ENCODE results near the gene EPB41L4B. TPM values are rescaled to one million over a fixed set of nuclear protein-coding genes. Genes with fewer than 3 reads are reported as not detected.
"Not testable (repeated sequence)": the region's sequence is repeated elsewhere in the genome, so short reads cannot be mapped to it uniquely, and the experiment has no call there.

Gene EPB41L4B
- polyA plus RNA-seq (ENCODE audit: low read depth in 6 of 6) = not detected

DNA sequence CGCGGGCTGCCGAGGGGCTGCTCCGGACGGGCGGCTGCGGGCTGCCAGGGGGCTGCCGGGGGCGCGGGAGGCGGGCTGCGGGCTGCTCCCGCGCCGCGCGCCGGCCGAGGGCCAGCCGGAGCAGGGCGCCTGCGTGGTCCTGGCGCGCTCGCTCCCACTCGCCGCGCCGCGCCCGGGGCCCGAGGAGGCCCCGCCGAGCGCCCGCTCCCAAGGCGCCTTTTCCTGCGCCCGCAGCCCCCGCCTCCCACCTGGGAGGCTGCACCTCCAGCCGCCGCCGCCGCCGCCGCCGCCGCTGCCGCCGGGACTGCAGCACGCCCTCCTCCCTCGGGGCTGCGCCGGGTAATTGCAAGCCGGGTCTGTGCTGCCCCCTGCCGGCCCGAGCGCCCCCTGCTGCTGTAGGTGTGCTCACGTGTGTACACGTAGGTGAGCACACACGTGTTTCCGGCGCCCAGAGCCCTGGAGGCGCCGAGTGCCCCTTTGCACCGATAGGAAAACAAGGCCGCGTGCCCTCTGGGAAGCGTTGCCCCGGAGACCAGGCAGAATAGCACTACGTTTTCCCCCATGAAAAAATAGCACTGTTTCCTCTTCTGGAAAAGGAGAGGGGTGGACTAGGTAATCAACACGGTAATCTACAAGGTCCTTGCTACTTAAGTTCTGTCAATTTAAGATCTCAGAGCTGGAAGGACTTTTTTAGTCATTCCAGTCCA, at the start of gene EPB41L4B:
Gene EPB41L4B (minus strand): TSS at position 318 of the 707 bp plus-strand sequence. CDS start 613 bp downstream, outside the sequence.
- peak; percentile 95 to 96 for ATAC-seq (ENCODE audit: low read depth in 2 of 2)
- peak within 1 kb of the TSS in 3 of 6 donors; percentile 36 to 54 (median 44) for H3K27ac Mint-ChIP-seq
- peak; percentile 63 for DNase-seq
- H3K9me3 Mint-ChIP-seq = peaks cover 0 to 10% (median 4%) of the 10 kb centered on the region in 7 donors
- H3K27me3 Mint-ChIP-seq = peaks cover 65 to 78% (median 75%) of the 10 kb centered on the region in 3 donors
- H3K4me3 Mint-ChIP-seq = peak within 1 kb of the TSS; percentile 77 to 91 (median 87)
- peaks cover 0 to 19% of the 10 kb centered on the region in 2 donors for H3K36me3 Mint-ChIP-seq
- H3K4me1 Mint-ChIP-seq = peaks cover 5 to 11% (median 7%) of the 10 kb centered on the region in 3 donors

DNA sequence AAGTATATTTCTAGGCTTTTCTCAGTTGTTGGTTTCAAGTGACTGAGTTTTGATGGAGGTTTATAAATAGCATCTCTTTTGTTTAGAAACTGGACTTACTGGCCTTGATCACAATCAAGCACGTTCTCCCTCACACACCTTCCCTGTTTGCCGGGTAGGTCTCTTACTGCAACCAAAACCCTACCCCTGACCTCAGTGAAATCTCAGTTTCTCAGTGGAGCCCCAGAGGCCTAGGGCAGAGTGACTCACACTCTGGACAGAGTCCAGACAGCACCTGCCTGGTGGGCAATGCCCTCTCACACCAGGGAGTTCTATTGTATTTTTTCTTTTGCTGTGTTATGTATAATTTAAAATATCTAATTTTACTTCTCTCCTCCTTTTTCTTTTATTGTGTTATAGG, 48.4 kb upstream of the EPB41L4B start:
- Mint-ChIP-seq H3K4me1 (no peaks in the 10 kb centered on the region), H3K9me3 (peaks cover 5 to 19% (median 9%) of the 10 kb centered on the region in 7 donors), H3K36me3 (peaks cover 4 to 9% of the 10 kb centered on the region in 2 donors), H3K4me3 (peak overlapping the region in 1 of 8 donors; percentile 71), H3K27me3 (peaks cover 15 to 37% (median 18%) of the 10 kb centered on the region in 3 donors), H3K27ac (no peak overlapping the region)
- DNase-seq = no peak
- ATAC-seq (ENCODE audit: low read depth in 2 of 2) = no peak

- H3K4me3 Mint-ChIP-seq = no peak overlapping the region
- peaks cover 13 to 21% (median 19%) of the 10 kb centered on the region in 3 donors for H3K27me3 Mint-ChIP-seq
- no peaks in the 10 kb centered on the region for H3K4me1 Mint-ChIP-seq
- H3K27ac Mint-ChIP-seq = no peak overlapping the region
- no peak for ATAC-seq (ENCODE audit: low read depth in 2 of 2)
- DNase-seq = no peak
- H3K36me3 Mint-ChIP-seq = no peaks in the 10 kb centered on the region
- H3K9me3 Mint-ChIP-seq = peaks cover 0 to 3% (median 0%) of the 10 kb centered on the region in 7 donors
Measured at GRCh38 chr9:109360771-109361170, 39.9 kb upstream of the EPB41L4B start.

DNA sequence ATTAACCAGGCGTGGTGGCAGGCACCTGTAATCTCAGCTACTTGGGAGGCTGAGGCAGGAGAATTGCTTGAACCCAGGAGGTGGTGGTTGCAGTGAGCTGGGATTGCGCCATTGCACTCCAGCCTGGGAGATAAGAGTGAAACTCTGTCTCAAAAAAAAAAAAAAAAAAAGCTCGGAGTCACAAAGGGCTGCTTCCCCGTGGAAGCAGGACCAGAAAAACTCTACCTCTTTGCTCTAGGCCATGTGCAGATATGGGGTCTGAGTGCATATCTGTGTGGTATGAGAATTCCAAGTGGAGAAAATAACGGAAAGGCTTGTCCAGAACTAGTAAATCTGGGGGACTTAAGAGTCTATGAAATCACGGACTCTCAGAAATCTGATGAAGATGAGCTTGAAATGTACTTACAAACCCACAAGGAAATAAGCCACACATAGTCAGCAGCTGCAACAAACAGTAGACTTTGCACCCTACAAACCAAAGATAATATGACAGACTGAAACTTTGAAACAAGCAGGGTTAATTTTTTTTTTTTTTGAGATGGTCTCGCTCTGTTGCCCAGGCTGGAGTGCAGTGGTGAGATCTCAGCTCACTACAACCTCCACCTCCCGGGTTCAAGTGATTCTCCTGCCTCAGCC, 38.2 kb upstream of the EPB41L4B start:
- not testable (repeated sequence) for DNase-seq; H3K36me3 Mint-ChIP-seq; H3K4me1 Mint-ChIP-seq; H3K4me3 Mint-ChIP-seq; H3K27ac Mint-ChIP-seq; H3K9me3 Mint-ChIP-seq; ATAC-seq (ENCODE audit: low read depth in 2 of 2)
- peaks cover 2 to 25% (median 24%) of the 10 kb centered on the region in 3 donors for H3K27me3 Mint-ChIP-seq

DNA sequence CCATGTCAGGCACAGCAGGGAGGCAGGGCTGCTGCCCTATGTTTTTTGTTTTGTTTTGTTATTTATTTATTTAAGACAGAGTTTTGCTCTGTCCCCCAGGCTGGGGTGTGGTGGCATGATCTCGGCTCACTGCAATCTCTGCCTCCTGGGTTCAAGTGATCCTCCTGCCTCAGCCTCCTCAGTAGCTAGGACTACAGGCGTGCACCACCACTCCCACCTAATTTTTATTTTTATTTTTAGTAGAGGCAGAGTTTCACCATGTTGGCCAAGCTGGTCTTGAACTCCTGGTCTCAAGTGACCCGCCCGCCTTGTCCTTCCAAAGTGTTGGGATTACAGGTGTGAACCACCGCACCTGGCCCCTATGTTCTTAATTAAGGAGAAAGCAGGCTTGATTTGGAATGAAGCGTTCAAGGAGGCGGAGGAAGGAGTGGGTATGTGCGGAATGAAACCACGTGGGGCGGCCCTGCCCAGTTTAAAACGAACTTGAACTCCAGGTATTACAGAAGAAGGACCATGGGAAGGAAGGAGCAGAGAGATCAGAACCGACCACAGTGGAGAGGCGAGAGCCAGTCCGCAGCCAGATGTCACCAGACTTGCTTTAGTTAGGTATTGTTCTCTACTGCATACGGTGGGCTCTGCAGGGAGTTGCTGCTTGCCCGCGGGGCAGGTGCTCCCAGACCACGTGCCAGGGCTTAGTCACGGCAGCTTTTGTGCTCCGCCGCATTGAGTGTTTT, 34.9 kb upstream of the EPB41L4B start:
- DNase-seq (no peak), ATAC-seq (ENCODE audit: low read depth in 2 of 2) (no peak)
- no peaks in the 10 kb centered on the region for H3K4me1 Mint-ChIP-seq
- peaks cover 0 to 29% (median 25%) of the 10 kb centered on the region in 3 donors for H3K27me3 Mint-ChIP-seq
- H3K36me3 Mint-ChIP-seq = no peaks in the 10 kb centered on the region
- no peak overlapping the region for H3K4me3 Mint-ChIP-seq
- peaks cover 0 to 9% (median 2%) of the 10 kb centered on the region in 7 donors for H3K9me3 Mint-ChIP-seq
- no peak overlapping the region for H3K27ac Mint-ChIP-seq

DNA sequence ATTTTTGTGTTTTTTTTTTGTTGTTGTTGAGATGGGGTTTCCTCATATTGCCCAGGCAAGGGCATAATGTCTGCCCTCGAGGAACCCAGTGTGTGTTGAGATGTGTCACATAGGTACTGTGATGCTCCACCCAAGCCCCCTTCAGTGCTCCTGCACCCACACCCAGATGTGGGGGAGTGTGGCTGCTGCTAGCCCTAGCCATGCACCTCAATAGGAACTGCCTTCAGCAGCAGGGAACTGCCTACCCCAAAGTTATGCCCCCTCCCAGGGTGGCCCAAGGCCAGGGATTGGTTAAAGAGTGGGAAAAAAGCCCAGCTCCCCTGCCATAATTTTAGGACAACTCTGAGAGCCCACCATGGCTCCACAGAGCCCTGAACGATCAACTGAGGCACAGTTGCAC, 33.3 kb upstream of the EPB41L4B start:
- no peak for DNase-seq
- H3K4me1 Mint-ChIP-seq = no peaks in the 10 kb centered on the region
- H3K4me3 Mint-ChIP-seq = no peak overlapping the region
- H3K9me3 Mint-ChIP-seq = peaks cover 0 to 9% (median 2%) of the 10 kb centered on the region in 7 donors
- ATAC-seq (ENCODE audit: low read depth in 2 of 2) = no peak
- peaks cover 0 to 29% (median 25%) of the 10 kb centered on the region in 3 donors for H3K27me3 Mint-ChIP-seq
- peak overlapping the region in 1 of 6 donors; percentile 21 for H3K27ac Mint-ChIP-seq
- no peaks in the 10 kb centered on the region for H3K36me3 Mint-ChIP-seq

- Mint-ChIP-seq H3K4me3 (no peak overlapping the region), H3K36me3 (no peaks in the 10 kb centered on the region), H3K9me3 (peaks cover 0 to 9% (median 2%) of the 10 kb centered on the region in 7 donors), H3K27me3 (peaks cover 5 to 28% (median 23%) of the 10 kb centered on the region in 3 donors), H3K4me1 (no peaks in the 10 kb centered on the region), H3K27ac (no peak overlapping the region)
- ATAC-seq (ENCODE audit: low read depth in 2 of 2) (no peak), DNase-seq (no peak)
Measured at GRCh38 chr9:109351032-109351431, 30.2 kb upstream of the EPB41L4B start.

DNA sequence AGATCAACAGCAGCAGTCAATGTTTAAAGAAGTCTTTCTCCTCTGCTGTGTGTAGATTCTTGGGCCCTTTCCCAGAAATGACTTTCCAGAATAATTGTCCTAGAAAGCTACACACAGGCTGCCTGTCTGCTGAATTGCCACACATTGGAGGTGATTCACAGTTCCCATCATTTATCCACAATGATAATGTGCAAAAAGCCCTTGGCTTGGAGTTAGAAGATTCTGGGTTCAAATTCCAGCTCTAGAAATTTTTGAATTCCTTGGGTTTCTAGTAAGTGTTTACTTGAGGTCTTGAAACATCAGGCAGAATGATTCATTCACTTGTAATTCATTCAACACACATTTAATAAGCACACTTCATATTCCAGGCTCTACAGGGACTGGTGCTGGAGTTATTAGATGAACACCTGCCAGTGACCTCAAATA, 28.6 kb upstream of the EPB41L4B start:
- no peak for ATAC-seq (ENCODE audit: low read depth in 2 of 2)
- Mint-ChIP-seq H3K36me3 (no peaks in the 10 kb centered on the region), H3K4me1 (no peaks in the 10 kb centered on the region), H3K9me3 (peaks cover 0 to 6% (median 0%) of the 10 kb centered on the region in 7 donors), H3K27ac (no peak overlapping the region), H3K4me3 (no peak overlapping the region), H3K27me3 (peaks cover 5 to 12% (median 10%) of the 10 kb centered on the region in 3 donors)
- DNase-seq = no peak

- H3K9me3 Mint-ChIP-seq = peaks cover 0 to 1% (median 0%) of the 10 kb centered on the region in 7 donors
- no peak overlapping the region for H3K27ac Mint-ChIP-seq
- no peak for DNase-seq
Measured at GRCh38 chr9:109346904-109347303, 26.0 kb upstream of the EPB41L4B start.

GRCh38 chr9:109344866-109345265, 24.0 kb upstream of the EPB41L4B start:
- no peaks in the 10 kb centered on the region for H3K4me1 Mint-ChIP-seq
- H3K36me3 Mint-ChIP-seq = no peaks in the 10 kb centered on the region
- no peak overlapping the region for H3K27ac Mint-ChIP-seq
- no peak overlapping the region for H3K4me3 Mint-ChIP-seq
- DNase-seq (no peak), ATAC-seq (ENCODE audit: low read depth in 2 of 2) (no peak)
- H3K27me3 Mint-ChIP-seq = peaks cover 0 to 12% (median 9%) of the 10 kb centered on the region in 3 donors
- peaks cover 0 to 1% (median 0%) of the 10 kb centered on the region in 7 donors for H3K9me3 Mint-ChIP-seq

More at GRCh38 chr9:109346904-109347303, 26.0 kb upstream of the EPB41L4B start:
- peaks cover 0 to 12% (median 9%) of the 10 kb centered on the region in 3 donors for H3K27me3 Mint-ChIP-seq
- ATAC-seq (ENCODE audit: low read depth in 2 of 2) = no peak
- H3K4me1 Mint-ChIP-seq = no peaks in the 10 kb centered on the region
- no peaks in the 10 kb centered on the region for H3K36me3 Mint-ChIP-seq
- no peak overlapping the region for H3K4me3 Mint-ChIP-seq

DNA sequence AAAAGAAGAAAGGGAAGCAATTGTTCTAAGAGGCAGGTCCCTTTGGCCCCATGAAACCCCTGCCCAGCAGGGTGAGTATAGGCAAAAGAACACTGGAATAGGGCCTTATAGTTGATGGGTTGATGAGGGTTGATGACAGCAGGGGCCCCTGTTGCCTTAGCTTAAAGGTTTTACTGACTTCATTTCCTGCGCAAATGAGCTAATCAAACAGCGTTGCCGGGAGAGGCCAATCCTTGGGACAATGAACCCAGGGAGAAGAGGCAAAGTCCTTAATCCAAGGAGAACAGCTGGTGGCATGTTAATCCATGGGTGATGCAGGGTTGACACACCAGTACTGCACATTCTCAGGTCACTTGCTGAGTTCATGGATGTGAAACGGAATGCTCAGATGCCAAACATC, 22.0 kb upstream of the EPB41L4B start:
- H3K27me3 Mint-ChIP-seq = peaks cover 0 to 12% (median 9%) of the 10 kb centered on the region in 3 donors
- H3K36me3 Mint-ChIP-seq = no peaks in the 10 kb centered on the region
- DNase-seq (no peak), ATAC-seq (ENCODE audit: low read depth in 2 of 2) (no peak)
- H3K27ac Mint-ChIP-seq = peak overlapping the region in 1 of 6 donors; percentile 69
- H3K4me1 Mint-ChIP-seq = no peaks in the 10 kb centered on the region
- H3K9me3 Mint-ChIP-seq = peaks cover 0 to 1% (median 0%) of the 10 kb centered on the region in 7 donors
- H3K4me3 Mint-ChIP-seq = no peak overlapping the region

DNA sequence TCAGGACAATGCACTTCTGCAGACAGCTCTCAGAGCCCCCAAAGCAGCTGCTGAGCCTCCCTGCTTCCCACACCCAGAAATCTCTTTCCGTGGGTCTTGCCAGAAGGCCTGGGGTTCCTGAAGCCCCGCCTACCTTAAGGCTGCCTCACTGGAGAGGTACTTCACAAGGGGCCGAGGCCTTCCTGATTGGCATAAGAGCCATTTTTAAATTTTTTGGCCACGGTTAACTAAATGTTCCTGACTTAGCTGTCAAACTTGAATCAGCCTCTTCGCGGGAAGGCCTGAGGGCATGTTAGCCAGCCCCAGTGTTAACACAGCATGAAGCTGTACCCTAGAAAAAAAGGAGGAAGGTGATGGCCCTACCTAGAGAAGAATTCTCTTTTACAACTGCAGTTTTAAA, 20.7 kb upstream of the EPB41L4B start:
- no peak overlapping the region for H3K4me3 Mint-ChIP-seq
- no peaks in the 10 kb centered on the region for H3K9me3 Mint-ChIP-seq
- no peaks in the 10 kb centered on the region for H3K4me1 Mint-ChIP-seq
- no peak overlapping the region for H3K27ac Mint-ChIP-seq
- no peak for ATAC-seq (ENCODE audit: low read depth in 2 of 2)
- peaks cover 0 to 13% (median 5%) of the 10 kb centered on the region in 3 donors for H3K27me3 Mint-ChIP-seq
- no peaks in the 10 kb centered on the region for H3K36me3 Mint-ChIP-seq
- no peak for DNase-seq

DNA sequence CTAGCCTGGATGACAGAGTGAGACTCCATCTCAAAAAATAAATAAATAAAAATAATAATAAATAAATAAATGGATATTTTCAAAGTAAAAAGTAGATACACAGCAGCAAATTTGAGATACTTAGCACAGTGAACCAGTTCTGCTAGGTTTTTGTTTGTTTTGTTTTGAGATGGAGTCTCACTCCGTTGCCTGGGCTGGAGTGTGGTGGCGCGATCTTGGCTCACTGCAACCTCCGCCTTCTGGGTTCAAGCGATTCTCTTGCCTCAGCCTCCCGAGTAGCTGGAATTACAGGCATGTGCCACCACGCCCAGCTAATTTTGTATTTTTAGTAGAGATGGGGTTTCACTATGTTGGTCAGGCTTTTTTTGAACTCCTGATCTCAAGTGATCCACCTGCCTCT, 20.1 kb upstream of the EPB41L4B start:
- peaks cover 0 to 17% (median 4%) of the 10 kb centered on the region in 3 donors for H3K27me3 Mint-ChIP-seq
- ATAC-seq (ENCODE audit: low read depth in 2 of 2); H3K36me3 Mint-ChIP-seq; H3K27ac Mint-ChIP-seq; H3K4me3 Mint-ChIP-seq; H3K9me3 Mint-ChIP-seq; H3K4me1 Mint-ChIP-seq; DNase-seq: not testable (repeated sequence)

Data from naive B cell (primary cell).